ENCODE measurements around the gene NPC2.

Gene NPC2

GRCh38 chr14:74503291-74503937 is 10.3 kb upstream of the NPC2 start:
- no peak for DNase-seq (ENCODE audit: low read depth in 2 of 2)

- DNase-seq (ENCODE audit: low read depth in 2 of 2) = no peak
Observed at GRCh38 chr14:74502236-74503019, 9.3 kb upstream of the NPC2 start.

GRCh38 chr14:74501691-74502090 is 8.6 kb upstream of the NPC2 start:
- no peak for DNase-seq (ENCODE audit: low read depth in 2 of 2)

GRCh38 chr14:74501135-74501614 is 8.1 kb upstream of the NPC2 start:
- DNase-seq (ENCODE audit: low read depth in 2 of 2) = no peak

- no peak for DNase-seq (ENCODE audit: low read depth in 2 of 2)
Observed at GRCh38 chr14:74500417-74501134, 7.5 kb upstream of the NPC2 start.

DNA sequence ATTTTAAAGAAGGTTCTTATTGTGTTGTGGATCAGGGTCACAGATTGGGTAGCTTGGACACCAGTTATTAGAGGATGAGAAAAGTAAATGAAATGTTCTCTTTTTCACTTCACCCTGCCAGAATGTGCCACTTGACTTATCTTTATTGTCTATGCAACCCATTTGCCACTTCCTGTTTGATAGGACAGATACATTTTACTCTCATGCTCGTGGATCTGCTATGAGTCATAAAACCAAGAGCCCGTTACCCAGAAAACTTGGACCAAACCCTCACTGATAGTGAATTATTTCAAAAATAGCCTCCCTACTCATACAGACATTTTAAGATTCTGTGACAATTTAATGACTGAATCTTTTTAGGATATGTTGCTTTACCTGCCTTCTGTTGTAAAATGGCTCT is 2.3 kb upstream of the NPC2 start:
- DNase-seq (ENCODE audit: low read depth in 2 of 2) = no peak

DNA sequence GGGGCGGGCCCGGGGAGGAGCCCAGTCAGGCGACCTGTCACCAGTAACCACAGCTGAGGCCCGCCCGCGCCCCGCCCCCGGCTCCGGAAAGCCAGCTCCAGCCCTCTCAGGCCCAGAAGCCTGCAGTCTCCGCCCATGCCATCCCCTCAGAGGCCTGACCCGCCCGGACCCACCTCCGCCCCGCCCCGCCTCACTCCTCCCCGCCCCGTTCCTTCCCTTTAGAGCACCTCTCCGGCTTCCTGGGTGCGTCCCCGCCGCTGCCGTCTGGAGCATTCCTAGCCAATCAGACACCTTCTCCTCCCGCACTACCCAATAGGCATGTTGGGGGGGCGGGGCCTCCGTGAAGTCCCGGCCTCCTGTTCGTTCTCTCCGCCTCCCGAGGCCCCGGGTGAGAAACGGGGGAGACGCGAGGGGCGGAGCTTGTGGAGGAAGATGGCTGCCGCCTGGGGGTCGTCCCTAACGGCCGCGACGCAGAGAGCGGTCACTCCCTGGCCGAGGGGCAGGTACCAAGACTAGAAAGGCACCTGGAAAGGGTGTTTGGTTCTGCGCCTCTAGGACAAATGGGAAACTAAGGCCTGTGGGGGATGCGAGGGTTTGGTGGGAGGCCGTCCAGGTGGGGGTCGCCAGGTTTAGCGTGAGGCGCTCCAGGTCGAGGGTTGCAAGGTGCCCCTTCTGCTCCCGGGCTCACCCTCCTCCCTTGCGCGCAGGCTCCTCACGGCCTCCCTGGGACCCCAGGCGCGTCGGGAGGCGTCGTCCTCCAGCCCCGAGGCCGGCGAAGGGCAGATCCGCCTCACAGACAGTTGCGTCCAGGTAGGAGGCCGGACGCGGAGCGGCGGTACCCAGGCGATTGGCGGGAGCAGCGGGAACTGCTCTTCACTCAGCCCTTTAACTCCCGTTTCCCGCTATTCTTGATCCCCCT is 497 bp upstream of the NPC2 start, which contains the start of gene ISCA2:
TSS of gene ISCA2 (plus strand) at position 423 of the 919 bp plus-strand sequence. CDS start at position 433, 10 bp downstream.
- DNase-seq (ENCODE audit: low read depth in 2 of 2) = peak; percentile 99 to 100

DNA sequence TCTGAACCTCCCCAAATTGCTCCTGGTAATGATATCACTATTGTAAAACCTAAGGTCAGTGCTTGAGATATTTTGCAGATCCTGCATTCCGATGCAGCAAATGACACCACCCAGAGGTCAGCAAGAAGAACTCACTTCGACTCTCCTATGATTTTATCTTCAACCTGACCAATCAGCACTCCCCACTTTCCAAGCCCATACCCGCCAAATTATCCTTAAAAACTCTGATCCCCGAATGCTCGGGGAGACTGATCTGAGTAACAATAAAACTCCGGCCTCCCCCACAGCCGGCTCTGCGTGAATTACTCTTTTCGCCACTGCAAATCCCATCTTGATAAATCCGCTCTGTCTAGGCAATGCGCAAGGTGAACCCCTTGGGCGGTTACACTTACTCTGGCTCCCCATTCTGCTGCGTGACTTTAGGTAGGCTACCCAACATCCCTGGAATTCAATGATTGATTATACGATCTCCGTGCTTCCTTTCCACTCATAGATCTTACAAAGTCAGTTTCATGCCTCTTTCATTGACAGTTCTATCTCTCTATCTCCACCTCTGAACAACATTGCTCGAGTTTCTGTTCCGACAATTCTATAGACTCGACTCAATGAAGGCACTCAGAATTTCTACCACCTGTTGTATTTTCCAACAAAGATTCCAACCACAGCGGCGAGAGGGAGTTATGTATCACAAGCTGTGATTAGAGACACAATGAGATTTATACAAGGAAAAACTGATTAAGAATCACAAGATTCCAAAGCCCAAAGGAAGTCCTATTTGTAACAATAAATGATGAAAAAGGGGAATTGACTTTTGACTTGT is 939 bp downstream of the NPC2 start:
- DNase-seq (ENCODE audit: low read depth in 2 of 2) = no peak

- no peak for DNase-seq (ENCODE audit: low read depth in 2 of 2)
Observed at GRCh38 chr14:74490486-74490885, 2.6 kb downstream of the NPC2 start.

- DNase-seq (ENCODE audit: low read depth in 2 of 2) = no peak
Observed at GRCh38 chr14:74488786-74489397, 4.2 kb downstream of the NPC2 start.

DNA sequence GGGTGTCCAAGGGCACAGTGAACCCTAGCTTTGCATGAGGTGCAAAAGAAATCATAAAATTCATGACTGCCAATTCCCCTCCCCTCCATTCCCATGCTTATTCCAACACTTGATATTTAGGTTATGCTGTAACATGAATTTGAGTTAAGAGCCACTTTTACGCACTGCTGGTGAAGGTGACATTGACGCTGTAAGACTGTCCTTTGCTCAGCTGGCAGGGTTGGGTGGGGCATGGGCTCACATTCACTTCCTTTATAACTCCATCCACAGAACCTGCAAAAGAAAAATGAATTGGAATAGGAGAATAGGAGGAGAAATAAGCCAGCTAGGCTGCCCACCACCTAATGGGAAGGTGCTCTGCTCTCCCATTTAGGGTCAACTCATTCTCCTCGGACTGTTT is 6.9 kb downstream of the NPC2 start:
- DNase-seq (ENCODE audit: low read depth in 2 of 2) = no peak

DNA sequence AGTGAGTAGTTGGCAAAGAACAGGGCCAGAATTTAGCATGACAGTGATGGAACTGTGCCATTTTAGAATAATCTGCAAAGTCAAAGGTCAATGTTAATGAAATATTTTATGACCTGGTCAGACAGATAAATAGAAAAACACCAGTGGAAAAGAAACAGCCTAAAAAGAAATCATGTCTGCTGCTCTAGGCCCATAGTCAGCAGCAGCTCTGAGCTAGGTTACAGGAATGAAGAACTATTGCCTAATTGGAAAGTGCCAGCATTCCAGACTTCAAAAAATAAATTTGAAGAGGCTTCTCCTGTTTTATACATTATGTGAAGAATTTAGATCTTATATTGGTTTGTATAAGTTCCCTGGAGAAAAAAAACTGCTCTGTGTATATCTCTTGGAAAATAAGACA is 9.8 kb downstream of the NPC2 start:
- no peak for DNase-seq (ENCODE audit: low read depth in 2 of 2)

- DNase-seq (ENCODE audit: low read depth in 2 of 2) = no peak
Observed at GRCh38 chr14:74482571-74482970, 10.5 kb downstream of the NPC2 start.

GRCh38 chr14:74480046-74480445 is 13.1 kb downstream of the NPC2 start:
- no peak for DNase-seq (ENCODE audit: low read depth in 2 of 2)

- DNase-seq (ENCODE audit: low read depth in 2 of 2) = no peak
Observed at GRCh38 chr14:74478996-74479635, 14.0 kb downstream of the NPC2 start.

DNA sequence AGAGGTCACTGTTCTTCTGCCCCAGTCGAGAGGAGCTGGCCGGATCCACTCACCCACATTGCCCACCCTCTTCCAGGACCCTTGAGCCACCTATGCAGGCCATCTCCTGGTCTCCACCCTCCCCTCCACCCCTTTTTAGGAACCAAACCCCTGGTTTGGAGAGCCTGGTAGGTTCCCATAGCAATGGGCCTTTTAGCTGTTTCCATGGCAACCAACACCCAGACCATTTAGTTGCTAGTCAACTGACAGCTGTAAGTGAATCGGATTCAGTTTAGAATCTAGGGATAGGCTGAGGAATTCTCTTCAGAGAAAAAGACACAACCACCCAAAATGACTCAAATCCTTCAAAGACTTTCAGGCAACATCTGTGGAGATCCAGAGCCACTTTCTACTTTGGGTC is 16.5 kb downstream of the NPC2 start:
- no peak for DNase-seq (ENCODE audit: low read depth in 2 of 2)

DNA sequence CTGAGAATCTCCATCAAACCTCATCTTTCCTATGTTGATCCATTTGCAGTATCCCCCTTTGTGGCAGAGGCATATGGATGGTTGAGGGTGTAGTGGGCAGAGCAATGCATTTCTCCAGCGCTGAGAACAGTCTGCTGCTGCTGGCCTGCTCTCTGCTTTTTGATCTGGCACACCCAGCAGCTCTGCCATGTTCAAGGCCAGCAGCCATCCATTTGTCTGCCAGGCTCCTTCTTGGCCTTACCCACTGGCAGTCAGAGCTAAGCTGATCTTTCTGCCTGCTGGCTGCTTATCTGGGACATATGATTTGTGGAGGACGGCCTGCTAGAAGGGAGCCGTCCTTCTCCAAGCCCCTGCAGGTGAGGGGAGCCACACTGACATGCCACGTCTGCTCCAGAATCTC is 17.0 kb downstream of the NPC2 start:
- DNase-seq (ENCODE audit: low read depth in 2 of 2) = no peak

DNA sequence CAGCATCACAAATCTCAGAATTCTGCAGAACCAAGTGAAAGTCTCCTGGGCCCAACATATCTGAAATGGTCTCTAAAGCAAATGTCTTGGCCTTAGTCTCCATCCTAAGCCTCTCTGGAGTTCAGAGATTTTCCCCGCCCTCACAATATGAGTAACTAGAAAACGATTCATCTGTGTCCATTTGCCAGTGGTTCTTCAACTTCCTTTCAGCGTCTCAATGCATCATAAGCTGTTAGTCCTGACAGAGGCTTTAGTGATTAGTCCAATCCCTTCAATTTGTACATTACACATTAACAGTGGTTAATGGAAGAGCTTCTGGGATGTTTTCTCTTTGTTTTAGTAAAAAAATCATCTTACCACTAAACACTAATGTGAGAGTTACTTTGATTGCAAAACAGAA is 17.4 kb downstream of the NPC2 start:
- no peak for DNase-seq (ENCODE audit: low read depth in 2 of 2)

DNA sequence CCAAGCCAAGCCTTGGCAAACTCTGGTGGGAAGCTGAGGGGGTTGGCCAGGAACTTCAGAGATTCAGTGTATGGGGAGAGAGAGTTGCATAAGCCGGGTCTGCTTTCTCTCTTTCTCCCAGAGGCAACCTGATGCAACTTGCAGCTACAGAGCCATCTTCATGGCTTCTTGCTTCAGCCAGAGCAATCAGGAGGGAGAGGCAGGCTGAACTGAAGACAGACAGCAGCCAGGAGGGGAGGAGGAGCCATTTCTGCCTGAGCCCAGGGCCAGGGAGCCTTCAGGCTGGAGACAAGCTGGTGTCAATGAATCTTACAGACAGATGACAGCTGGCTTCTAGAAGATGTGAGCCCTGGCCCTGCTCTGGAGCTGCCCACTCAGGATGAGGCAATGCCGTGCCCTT is 18.7 kb downstream of the NPC2 start:
- DNase-seq (ENCODE audit: low read depth in 2 of 2) = no peak

GRCh38 chr14:74472601-74473000 is 20.5 kb downstream of the NPC2 start:
- no peak for DNase-seq (ENCODE audit: low read depth in 2 of 2)

Data from stimulated activated CD4-positive, alpha-beta T cell treated with anti-CD3 and anti-CD28 coated beads, Interleukin-12 subunit alpha, Interleukin-12 subunit beta, amount 100 ng/mL, for 24 hours (primary cell).